GM12873 (cell line): ENCODE data around the gene COL6A2.

Experiments used
- TF ChIP-seq, protein P1 (sequence below): IDR thresholded peaks from 2 replicates; pipeline ENCODE4 v1.5.1; 2012; ENCODE audit warnings: low read depth, mild to moderate bottlenecking, moderate library complexity, low read length, control low read depth; ENCODE audit not compliant: insufficient read depth; ENCODE audit errors: missing control alignments

Gene COL6A2

DNA sequence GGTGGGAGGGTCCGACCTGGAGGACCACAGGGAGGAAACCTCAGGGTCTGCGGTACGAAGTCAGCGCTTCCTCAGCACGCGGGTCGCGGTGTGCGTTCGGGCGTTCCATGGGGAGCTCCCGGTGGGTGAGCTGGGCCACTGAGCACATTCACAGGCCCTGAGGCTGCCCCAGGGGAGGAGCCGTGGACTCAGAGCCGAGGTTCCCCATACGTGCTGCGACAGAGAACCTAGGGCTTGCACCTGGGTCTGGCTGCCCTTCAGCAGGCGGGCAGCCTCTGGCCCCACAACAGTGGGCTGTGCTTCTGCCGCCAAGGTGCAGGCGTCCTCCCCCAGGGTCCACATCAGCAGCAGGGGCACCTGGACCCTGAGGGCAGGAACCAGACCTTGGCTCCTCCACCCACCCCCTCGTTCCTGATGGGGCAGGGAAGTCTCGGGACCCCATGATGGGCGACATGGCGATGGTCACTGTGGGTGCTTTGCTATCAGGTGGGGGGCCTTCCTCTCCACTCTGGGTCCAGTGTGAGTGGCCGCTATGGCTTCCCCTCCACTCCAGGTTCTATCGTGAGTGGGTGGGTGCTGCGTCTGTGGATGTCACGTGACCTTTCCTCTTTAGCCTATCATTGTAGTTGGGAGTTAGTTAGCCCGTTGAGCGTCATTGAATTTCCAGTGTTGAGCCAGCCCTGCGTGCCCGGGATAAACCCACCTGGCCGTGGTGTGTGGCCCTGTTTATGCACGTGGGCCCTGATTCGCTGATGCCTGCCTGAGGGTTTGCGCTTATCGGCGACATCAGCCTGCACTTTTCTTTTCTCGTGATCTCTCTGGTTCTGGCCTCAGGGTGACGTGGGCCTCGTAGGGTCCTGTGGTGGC is 29.6 kb downstream of the COL6A2 start:
- TF ChIP-seq, protein P1, sequence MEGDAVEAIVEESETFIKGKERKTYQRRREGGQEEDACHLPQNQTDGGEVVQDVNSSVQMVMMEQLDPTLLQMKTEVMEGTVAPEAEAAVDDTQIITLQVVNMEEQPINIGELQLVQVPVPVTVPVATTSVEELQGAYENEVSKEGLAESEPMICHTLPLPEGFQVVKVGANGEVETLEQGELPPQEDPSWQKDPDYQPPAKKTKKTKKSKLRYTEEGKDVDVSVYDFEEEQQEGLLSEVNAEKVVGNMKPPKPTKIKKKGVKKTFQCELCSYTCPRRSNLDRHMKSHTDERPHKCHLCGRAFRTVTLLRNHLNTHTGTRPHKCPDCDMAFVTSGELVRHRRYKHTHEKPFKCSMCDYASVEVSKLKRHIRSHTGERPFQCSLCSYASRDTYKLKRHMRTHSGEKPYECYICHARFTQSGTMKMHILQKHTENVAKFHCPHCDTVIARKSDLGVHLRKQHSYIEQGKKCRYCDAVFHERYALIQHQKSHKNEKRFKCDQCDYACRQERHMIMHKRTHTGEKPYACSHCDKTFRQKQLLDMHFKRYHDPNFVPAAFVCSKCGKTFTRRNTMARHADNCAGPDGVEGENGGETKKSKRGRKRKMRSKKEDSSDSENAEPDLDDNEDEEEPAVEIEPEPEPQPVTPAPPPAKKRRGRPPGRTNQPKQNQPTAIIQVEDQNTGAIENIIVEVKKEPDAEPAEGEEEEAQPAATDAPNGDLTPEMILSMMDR: no peak

DNA sequence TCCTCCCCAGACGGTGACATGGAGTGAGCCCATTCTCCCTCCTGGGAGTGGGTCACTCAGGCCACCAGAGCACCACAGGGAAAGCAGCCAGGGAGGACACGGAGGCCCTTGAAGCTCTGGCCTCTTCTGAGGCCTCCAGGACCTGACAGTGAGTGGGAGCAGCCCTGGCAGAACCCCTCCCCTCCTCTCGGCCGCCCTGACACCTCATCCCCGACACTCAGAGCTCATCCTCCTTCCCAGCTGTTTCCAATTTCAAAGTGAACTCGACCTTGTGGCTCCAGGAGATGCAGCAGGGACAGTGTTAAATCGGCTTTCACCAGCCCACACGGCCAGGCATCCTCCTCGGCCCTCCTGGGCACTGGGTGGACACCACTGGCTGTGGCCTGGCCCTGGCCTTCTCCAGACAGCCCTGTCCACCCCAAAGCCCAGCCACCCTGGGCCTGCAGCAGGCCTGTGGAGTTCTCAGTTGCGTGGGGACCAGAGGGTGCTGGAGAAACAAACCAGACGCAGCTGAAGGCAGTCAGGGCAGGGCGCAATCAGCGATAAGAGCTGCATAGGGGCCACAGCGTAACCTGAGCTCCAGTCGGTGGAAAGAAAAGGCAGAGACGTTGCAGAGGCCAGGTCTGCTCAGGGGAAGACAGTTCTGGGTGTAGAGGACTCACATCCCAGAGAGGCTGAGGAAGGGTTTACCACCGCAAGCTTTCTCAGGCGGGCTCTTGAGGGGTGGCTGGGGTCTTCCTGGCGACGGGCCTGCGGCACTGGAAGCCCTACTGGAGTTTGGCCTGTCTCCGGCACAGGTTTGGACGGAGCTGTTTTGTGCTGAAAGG is 30.4 kb downstream of the COL6A2 start:
- TF ChIP-seq, protein P1: no peak

DNA sequence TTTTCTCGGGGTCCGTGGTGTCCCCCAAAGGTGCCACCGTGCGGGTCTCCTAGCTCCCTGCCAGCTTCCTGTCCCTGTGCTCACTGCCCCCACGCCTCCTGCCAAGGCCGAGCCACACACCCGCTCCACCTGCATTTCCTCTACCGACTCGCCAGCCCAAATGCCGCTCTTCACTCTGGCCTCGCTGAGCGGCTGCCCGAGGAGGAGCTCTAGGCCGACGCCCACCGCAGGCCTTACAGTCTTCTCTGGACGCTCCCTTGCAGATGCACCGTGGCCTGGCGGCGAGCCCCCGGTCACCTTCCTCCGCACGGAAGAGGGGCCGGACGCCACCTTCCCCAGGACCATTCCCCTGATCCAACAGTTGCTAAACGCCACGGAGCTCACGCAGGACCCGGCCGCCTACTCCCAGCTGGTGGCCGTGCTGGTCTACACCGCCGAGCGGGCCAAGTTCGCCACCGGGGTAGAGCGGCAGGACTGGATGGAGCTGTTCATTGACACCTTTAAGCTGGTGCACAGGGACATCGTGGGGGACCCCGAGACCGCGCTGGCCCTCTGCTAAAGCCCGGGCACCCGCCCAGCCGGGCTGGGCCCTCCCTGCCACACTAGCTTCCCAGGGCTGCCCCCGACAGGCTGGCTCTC is 31.1 kb downstream of the COL6A2 start:
- TF ChIP-seq, protein P1: no peak

DNA sequence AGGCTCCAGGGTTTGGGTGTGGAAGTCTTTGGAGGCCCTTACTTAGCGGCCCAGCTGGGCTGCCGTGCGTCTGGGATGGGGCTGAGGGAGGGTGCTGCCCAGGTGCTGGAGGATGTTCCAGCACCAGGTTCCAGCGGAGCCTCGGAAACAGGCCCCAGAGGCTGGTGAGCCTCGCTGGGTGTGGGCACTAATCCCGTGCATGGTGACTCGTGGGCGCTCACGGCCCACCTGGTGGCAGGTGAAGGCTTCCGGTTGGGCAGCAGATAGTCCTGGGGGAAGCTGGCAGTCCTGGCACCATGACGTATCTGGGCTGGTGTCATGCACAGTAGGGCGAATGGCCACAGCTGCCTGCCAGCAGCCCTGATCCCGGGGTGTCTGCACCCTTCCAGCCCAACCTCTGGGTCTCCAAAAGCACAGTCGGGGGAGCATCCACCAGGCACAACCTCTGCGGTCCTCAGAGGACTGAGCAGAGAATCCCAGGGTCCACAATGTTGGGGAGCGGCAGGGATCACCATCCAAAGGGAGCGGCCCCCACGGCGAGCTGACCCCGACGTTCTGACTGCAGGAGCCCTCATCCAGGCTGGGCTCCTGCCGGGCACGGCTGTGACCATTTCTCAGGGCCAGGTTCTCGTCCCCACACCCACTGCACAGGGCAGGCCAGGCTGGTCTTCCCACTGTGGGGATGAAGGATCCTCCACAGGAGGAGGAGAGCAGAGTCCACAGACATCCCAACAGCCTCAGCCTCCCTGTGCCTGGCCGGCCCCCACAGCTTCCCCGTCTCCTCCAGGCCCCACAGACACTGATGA is 32.1 kb downstream of the COL6A2 start:
- TF ChIP-seq, protein P1: no peak

DNA sequence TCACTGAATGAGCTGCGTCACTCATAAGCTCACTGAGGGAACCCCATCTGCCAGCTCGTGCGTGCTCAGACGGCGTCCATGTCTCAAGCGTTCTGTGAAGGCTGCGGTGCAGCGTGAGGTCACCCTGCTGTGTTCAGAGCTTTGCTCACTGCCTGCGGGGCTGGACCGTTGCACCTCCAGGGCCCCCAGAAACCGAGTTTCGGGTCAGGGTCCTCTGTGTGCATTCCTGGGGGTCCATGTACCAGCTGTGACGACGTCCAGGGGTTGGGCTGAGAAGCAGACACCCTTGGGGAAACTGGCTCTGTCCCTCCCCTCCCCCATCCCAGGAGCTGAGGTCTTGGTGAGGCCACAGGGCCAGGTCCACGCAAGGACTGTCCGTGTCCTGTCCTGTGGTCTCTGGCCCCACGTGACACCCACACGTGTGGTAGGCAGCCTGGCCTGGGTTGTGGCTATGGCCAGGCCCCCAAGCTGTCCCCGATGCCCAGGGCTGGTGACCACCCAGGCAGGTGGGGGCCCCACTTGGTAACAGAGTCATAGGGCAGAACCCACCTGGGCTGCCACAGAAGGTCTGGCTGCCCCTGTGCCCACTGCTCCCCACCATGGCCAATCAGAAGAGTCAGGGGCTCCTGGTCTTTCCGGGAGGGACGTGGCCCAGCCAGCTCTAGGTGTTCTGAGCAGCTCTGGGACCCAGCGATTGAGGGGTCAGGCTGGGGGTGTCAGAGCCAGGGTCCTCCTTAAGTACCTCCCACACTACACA is 33.1 kb downstream of the COL6A2 start:
- TF ChIP-seq, protein P1: no peak

DNA sequence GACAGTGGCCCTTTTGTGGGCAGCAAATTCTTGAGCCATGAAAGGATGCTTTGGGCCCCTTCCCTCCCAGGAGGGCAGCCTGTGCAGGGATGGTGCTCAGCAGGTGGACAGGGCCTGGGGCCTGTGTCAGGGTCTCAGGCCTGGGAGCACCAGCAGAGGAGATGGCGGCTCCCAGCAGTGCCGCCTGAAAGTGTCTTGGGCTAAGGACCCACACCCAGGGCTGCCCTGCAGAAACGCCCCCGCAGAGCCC is 33.6 kb downstream of the COL6A2 start:
- TF ChIP-seq, protein P1: no peak
